HG03575 (cell line): ENCODE results near the gene IL1RL1.
A peak's percentile ranks its signal among the peaks of the same experiment; 100 is the strongest.

Source experiments
- ATAC-seq: cut with Tn5 transposase; IDR thresholded peaks from one replicate; pipeline ENCODE4 v1.9.1; 2021; ENCODE audit not compliant: unreplicated experiment, insufficient number of reproducible peaks, low FRiP score; ENCODE audit errors: extremely low read depth

The IL1RL1 gene

GRCh38 chr2:102357937-102358336, 46.6 kb downstream of the IL1RL1 start:
- no peak for ATAC-seq

DNA sequence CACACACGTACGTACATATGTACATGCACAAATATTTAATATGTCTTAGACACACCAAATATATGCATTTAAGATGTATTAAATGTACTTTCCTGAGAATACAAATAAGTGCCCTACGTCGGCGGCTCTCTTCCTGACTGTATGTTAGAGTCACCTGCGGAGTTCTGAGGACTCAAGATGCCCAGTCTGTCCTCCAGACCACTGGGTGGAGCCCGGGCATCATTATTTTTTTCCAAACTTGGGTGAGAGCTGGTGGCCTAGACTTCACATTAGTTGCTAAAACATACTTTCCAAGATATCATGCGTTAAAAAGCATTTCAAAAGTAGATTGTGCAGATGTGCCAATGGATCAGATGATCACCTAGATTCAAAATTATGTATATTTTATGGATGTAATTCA, 47.1 kb downstream of the IL1RL1 start:
- ATAC-seq = no peak

- no peak for ATAC-seq
Measured at GRCh38 chr2:102359527-102359926, 48.2 kb downstream of the IL1RL1 start.

GRCh38 chr2:102361632-102362241, 50.4 kb downstream of the IL1RL1 start:
- ATAC-seq = no peak

GRCh38 chr2:102365763-102366162, 54.4 kb downstream of the IL1RL1 start:
- no peak for ATAC-seq

GRCh38 chr2:102366406-102367112, 55.2 kb downstream of the IL1RL1 start:
- ATAC-seq = peak; percentile 48

- ATAC-seq = no peak
Measured at GRCh38 chr2:102367331-102367971, 56.1 kb downstream of the IL1RL1 start.

DNA sequence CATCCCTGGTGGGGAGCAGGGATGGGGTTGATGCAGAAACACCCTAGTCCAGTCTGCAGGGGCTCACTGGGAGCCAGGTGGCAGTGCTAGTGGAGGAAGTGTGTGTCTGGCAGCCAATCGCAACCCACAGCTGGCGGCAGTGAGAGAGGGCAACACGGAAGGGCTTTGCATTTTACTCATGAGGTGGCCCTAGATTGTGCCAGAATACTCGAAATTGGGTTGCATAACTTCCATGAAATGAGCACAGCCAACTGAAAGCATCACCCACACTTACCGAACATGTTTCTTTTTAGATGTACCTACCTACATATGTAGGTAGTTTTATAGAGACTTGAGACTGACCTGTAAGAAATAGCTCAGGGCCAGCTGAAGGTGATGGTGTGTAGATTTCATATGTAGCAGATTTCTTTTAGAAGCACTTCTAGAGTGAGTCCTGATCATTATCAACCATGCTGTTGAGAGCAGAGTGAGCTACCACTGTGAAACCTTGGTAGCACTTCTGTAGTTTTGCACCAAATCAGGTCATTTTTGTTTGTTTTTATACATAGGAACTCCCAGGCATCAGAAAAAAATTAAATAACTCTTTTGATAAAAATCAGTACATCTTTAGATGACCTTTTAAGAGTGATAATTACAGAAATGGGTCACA, 57.2 kb downstream of the IL1RL1 start:
- no peak for ATAC-seq

GRCh38 chr2:102369866-102370265, 58.5 kb downstream of the IL1RL1 start:
- no peak for ATAC-seq

- no peak for ATAC-seq
Measured at GRCh38 chr2:102376052-102376591, 64.8 kb downstream of the IL1RL1 start.

DNA sequence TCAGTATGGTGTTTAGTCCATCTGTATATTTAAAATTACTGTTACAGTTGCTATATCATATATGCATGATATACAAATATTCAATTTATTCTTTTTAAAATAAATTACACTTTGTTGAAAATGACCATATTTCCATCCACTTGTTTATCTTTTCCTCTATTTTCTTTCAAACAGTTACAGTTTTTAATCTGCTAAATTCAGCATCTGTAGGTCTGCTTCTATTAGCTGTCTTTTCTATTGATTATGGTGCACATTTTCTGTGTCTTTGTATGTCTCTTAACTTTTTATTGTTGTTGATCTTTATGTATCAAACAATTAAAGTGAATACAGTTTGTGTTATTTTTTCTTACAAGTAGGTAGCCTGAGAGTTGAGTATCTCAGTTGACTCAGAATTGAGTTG, 72.4 kb downstream of the IL1RL1 start:
- ATAC-seq = no peak

GRCh38 chr2:102385522-102385921, 74.2 kb downstream of the IL1RL1 start:
- ATAC-seq = no peak

- ATAC-seq = no peak
Measured at GRCh38 chr2:102386004-102386403, 74.6 kb downstream of the IL1RL1 start.

DNA sequence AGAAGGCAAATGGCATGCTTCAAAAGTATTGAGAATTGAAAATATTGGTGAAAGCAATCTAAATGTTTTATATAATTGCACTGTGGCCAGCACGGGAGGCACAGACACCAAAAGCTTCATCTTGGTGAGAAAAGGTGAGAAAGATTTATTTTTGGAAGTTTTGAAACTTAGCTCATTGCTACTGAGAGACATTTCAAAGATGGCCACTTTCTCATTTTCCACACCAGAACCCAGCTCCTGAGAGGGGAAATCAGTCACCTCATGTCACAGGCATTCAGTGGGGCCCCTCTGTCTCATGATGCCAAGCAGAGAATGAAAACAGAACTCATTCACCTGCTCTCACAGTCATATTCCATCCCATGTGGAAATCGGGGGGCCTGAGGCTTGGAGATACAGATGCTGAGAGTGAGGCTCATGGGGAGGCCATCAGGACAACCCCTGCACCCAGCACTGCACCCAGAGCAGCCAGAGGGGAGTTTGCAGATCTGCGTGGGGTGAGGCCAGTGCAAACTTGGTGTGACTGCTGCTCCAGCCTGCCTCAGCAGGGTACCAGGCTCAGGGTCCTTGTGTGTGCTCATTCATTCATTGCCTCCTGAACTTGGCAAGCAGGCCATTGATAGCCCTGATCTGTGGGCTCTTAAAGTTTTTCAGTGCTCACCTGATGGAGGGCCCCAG, 75.6 kb downstream of the IL1RL1 start:
- ATAC-seq = no peak

DNA sequence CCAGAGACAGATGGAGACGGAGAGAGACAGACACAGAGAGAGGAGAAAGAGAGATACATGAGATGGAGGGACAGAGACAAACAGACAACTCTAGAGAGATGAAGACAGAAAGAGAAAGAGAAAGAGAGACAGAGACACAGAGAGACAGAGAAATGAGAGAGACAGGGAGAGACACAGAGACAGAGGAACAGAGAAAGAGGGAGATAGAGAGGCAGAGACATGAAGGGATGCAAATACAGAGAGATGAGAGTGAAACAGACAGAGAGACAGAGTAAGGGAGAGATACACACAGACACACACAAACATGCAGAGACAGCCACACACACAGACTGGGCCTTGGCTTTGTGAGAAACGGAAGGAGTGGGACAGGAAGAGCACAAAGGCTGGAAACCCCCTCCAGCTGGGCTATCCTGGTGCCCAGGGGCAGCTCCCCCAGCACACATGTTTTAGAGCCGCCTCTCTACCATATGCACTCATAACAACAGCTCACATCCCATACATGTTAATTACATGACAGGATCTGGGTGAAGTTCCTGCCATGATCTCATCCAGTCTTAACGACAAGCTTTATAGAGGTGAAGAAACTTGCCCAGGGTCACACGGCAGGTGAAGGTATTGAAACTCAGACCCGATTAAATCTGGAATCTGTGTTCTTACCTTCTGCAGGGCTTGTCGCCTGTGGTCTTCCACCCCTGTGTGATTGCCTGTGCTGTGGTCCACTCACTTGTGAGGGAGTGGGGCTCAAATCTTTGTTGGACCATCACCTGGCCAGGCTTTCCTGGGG, 76.6 kb downstream of the IL1RL1 start:
- ATAC-seq = no peak

GRCh38 chr2:102391565-102391964, 80.2 kb downstream of the IL1RL1 start:
- ATAC-seq = no peak

DNA sequence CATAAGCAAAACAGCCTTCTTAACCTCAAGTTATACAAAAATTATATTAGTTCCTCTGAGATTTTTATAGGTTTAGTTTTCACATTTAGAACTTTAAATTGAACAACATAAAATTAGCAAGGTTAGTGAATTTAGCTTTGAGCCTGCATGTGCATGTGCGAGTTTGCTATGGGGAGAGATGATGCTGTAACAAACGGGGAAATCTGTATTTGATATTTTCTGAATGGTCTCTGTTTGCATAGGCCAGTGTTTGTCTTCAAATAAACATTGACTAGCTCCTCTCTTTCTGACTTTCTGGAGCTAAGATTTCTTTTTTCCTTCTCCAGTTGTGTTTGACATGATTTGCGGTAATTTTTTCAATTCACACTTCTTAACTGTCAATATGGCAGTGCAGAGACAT, 80.7 kb downstream of the IL1RL1 start:
- no peak for ATAC-seq

GRCh38 chr2:102392942-102393341, 81.6 kb downstream of the IL1RL1 start:
- ATAC-seq = no peak
